Astrocyte (in vitro differentiated cells and primary cell): ENCODE data around the gene PLEKHG2. TPM values are rescaled to one million over a fixed set of nuclear protein-coding genes. Genes with fewer than 3 reads are reported as not detected.

Source experiments
- DNase-seq: peaks from one replicate; pipeline ENCODE4 v3.0.0-alpha.2; 2010; ENCODE audit warnings: low read depth
- FAIRE-seq: peaks from 2 replicates; lab custom pipeline; 2011; peaks lifted over from hg19 to GRCh38; lab: Jason Lieb, UNC
- H2AFZ ChIP-seq: 2 replicates; pipeline ENCODE4 v1.6.0; 2012; ENCODE audit warnings: low read depth, low read length, inconsistent platforms
- H3K27ac ChIP-seq: 2 replicates; pipeline ENCODE4 v1.5.1; 2011; ENCODE audit warnings: low read depth, low read length, inconsistent platforms
- H3K27me3 ChIP-seq: 2 replicates; pipeline ENCODE4 v1.6.0; 2011; ENCODE audit warnings: low read length, inconsistent platforms; ENCODE audit not compliant: insufficient read depth
- H3K36me3 ChIP-seq: 2 replicates; pipeline ENCODE4 v1.5.1; 2011; ENCODE audit warnings: low read length, inconsistent platforms; ENCODE audit not compliant: insufficient read depth
- H3K4me1 ChIP-seq: 2 replicates; pipeline ENCODE4 v1.5.1; 2011; ENCODE audit warnings: low read length, inconsistent platforms; ENCODE audit not compliant: insufficient read depth
- H3K4me2 ChIP-seq: 2 replicates; pipeline ENCODE4 v1.6.0; 2012; ENCODE audit warnings: low read length, inconsistent platforms
- H3K4me3 ChIP-seq: 2 replicates; pipeline ENCODE4 v1.5.1; 2011; ENCODE audit warnings: low read depth, mild to moderate bottlenecking, low read length, inconsistent platforms; ENCODE audit not compliant: insufficient read depth
- H3K79me2 ChIP-seq: 2 replicates; pipeline ENCODE4 v1.6.0; 2012; ENCODE audit warnings: mild to moderate bottlenecking, low read length, inconsistent platforms; ENCODE audit not compliant: insufficient read depth
- H3K9ac ChIP-seq: 2 replicates; pipeline ENCODE4 v1.6.0; 2012; ENCODE audit warnings: mild to moderate bottlenecking, low read length, inconsistent platforms
- H3K9me3 ChIP-seq: 2 replicates; pipeline ENCODE4 v1.5.1; 2012; ENCODE audit warnings: low read depth, mild to moderate bottlenecking, low read length, inconsistent platforms; ENCODE audit not compliant: insufficient read depth
- H4K20me1 ChIP-seq: 2 replicates; pipeline ENCODE4 v1.6.0; 2012; ENCODE audit warnings: low read length, inconsistent platforms; ENCODE audit not compliant: insufficient read depth
- H3K27ac Mint-ChIP-seq: one replicate; pipeline ENCODE4 v1.8.0; 2021; ENCODE audit warnings: mild to moderate bottlenecking, mixed read lengths; ENCODE audit not compliant: unreplicated experiment
- H3K27me3 Mint-ChIP-seq: one replicate; pipeline ENCODE4 v1.8.0; 2021; ENCODE audit warnings: low read depth, mixed read lengths; ENCODE audit not compliant: unreplicated experiment
- H3K36me3 Mint-ChIP-seq: one replicate; pipeline ENCODE4 v1.8.0; 2021; ENCODE audit warnings: low read depth, mixed read lengths; ENCODE audit not compliant: unreplicated experiment
- H3K4me1 Mint-ChIP-seq: one replicate; pipeline ENCODE4 v1.8.0; 2021; ENCODE audit warnings: low read depth, mixed read lengths; ENCODE audit not compliant: unreplicated experiment
- H3K4me3 Mint-ChIP-seq: one replicate; pipeline ENCODE4 v1.8.0; 2021; ENCODE audit warnings: mild to moderate bottlenecking, moderate library complexity, mixed read lengths; ENCODE audit not compliant: unreplicated experiment
- H3K9me3 Mint-ChIP-seq: one replicate; pipeline ENCODE4 v1.8.0; 2021; ENCODE audit warnings: mild to moderate bottlenecking, mixed read lengths; ENCODE audit not compliant: unreplicated experiment
- CTCF ChIP-seq: IDR thresholded peaks from 2 replicates; pipeline ENCODE4 v1.5.1; 2011; ENCODE audit warnings: low read depth, mild to moderate bottlenecking, inconsistent platforms, low read length, moderate library complexity; ENCODE audit not compliant: insufficient read depth
- EZH2 ChIP-seq: IDR thresholded peaks from 2 replicates; pipeline ENCODE4 v1.6.1; 2012; ENCODE audit warnings: mild to moderate bottlenecking, low read length, inconsistent platforms; ENCODE audit not compliant: insufficient read depth
- total RNA-seq: library from RNA; stranded (reverse); gene quantifications from 2 replicates; pipeline ENCODE4 v1.2.1, GENCODE V29; 2021

The PLEKHG2 gene
- total RNA-seq, 1 donor from 2014 or later: 102 TPM

GRCh38 chr19:39473443-39473960 lies 61.0 kb downstream of the PLEKHG2 start:
- Histone ChIP-seq H3K4me3 (no peak overlapping the region), H3K27ac (no peak overlapping the region), H3K4me1 (peaks cover 7% of the 10 kb centered on the region), H3K27me3 (no peaks in the 10 kb centered on the region), H3K36me3 (peaks cover 48% of the 10 kb centered on the region), H3K79me2 (no peaks in the 10 kb centered on the region), H3K4me2 (no peak overlapping the region), H3K9ac (no peak overlapping the region), H4K20me1 (peaks cover 64% of the 10 kb centered on the region), H2AFZ (no peak overlapping the region), H3K9me3 (no peaks in the 10 kb centered on the region)
- Mint-ChIP-seq H3K36me3 (peaks cover 40% of the 10 kb centered on the region), H3K9me3 (no peaks in the 10 kb centered on the region), H3K4me3 (no peak overlapping the region), H3K27ac (no peak overlapping the region), H3K27me3 (no peaks in the 10 kb centered on the region), H3K4me1 (peaks cover 3% of the 10 kb centered on the region)
- FAIRE-seq (no peak), DNase-seq (no peak)
- TF ChIP-seq CTCF: no peak
- no peak for TF ChIP-seq EZH2

DNA sequence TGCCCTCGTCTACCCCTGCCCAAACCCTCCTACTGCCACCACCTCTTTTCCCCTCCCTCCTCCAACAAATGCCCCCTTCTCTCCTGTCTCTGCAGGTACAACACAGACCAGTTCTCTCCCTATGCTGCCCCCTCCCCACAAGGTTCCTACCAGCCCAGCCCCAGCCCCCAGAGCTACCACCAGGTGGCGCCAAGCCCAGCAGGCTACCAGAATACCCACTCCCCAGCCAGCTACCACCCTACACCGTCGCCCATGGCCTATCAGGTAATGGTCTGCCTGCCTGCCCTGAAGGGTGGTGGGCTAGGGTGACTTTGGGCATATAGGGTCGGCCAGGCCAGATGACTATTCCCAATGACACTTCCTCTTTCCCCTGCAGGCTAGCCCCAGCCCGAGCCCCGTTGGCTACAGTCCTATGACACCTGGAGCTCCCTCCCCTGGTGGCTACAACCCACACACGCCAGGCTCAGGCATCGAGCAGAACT lies 61.7 kb downstream of the PLEKHG2 start:
- Mint-ChIP-seq H3K4me3 (no peak overlapping the region), H3K9me3 (no peaks in the 10 kb centered on the region), H3K27me3 (no peaks in the 10 kb centered on the region), H3K27ac (no peak overlapping the region), H3K36me3 (peaks cover 36% of the 10 kb centered on the region), H3K4me1 (peaks cover 3% of the 10 kb centered on the region)
- DNase-seq: no peak
- H3K9me3 ChIP-seq: no peaks in the 10 kb centered on the region
- no peaks in the 10 kb centered on the region for H3K27me3 ChIP-seq
- H2AFZ ChIP-seq: no peak overlapping the region
- H3K4me3 ChIP-seq: no peak overlapping the region
- H3K27ac ChIP-seq: no peak overlapping the region
- peaks cover 43% of the 10 kb centered on the region for H3K36me3 ChIP-seq
- H3K4me2 ChIP-seq: no peak overlapping the region
- TF ChIP-seq EZH2: no peak
- TF ChIP-seq CTCF: peak; percentile 51
- H3K9ac ChIP-seq: no peak overlapping the region
- H3K79me2 ChIP-seq: no peaks in the 10 kb centered on the region
- H4K20me1 ChIP-seq: peaks cover 57% of the 10 kb centered on the region
- H3K4me1 ChIP-seq: peaks cover 7% of the 10 kb centered on the region
- FAIRE-seq: no peak

GRCh38 chr19:39475748-39476147 lies 63.3 kb downstream of the PLEKHG2 start:
- TF ChIP-seq CTCF (no peak), EZH2 (no peak)
- peaks cover 11% of the 10 kb centered on the region for H3K4me1 ChIP-seq
- no peak overlapping the region for H3K9ac ChIP-seq
- no peaks in the 10 kb centered on the region for H3K27me3 ChIP-seq
- no peak overlapping the region for H3K27ac ChIP-seq
- peaks cover 41% of the 10 kb centered on the region for H4K20me1 ChIP-seq
- no peak overlapping the region for H3K4me3 ChIP-seq
- Mint-ChIP-seq H3K27me3 (no peaks in the 10 kb centered on the region), H3K36me3 (peaks cover 26% of the 10 kb centered on the region), H3K9me3 (no peaks in the 10 kb centered on the region), H3K4me1 (peaks cover 4% of the 10 kb centered on the region), H3K27ac (no peak overlapping the region), H3K4me3 (no peak overlapping the region)
- H3K4me2 ChIP-seq: no peak overlapping the region
- no peak overlapping the region for H2AFZ ChIP-seq
- FAIRE-seq: no peak
- peaks cover 1% of the 10 kb centered on the region for H3K79me2 ChIP-seq
- H3K9me3 ChIP-seq: no peaks in the 10 kb centered on the region
- peaks cover 29% of the 10 kb centered on the region for H3K36me3 ChIP-seq
- DNase-seq: no peak
